Activated naive CD8-positive, alpha-beta T cell treated with anti-CD3 and anti-CD28 coated beads for 36 hours (primary cell): ENCODE data around the gene HEXIM1. TPM values are rescaled to one million over a fixed set of nuclear protein-coding genes. Genes with fewer than 3 reads are reported as not detected.

Experiments
- DNase-seq: peaks from one replicate; pipeline ENCODE4 v3.0.0; 2021
- H3K27ac Mint-ChIP-seq: one replicate; pipeline ENCODE4 v1.8.0; 2022; ENCODE audit warnings: mild to moderate bottlenecking, moderate library complexity, mixed read lengths
- H3K27me3 Mint-ChIP-seq: one replicate; pipeline ENCODE4 v1.8.0; 2022; ENCODE audit warnings: mild to moderate bottlenecking, mixed read lengths
- H3K36me3 Mint-ChIP-seq: one replicate; pipeline ENCODE4 v1.8.0; 2021; ENCODE audit warnings: mild to moderate bottlenecking, mixed read lengths
- H3K4me1 Mint-ChIP-seq: one replicate; pipeline ENCODE4 v1.8.0; 2021; ENCODE audit warnings: mixed read lengths
- H3K4me3 Mint-ChIP-seq: one replicate; pipeline ENCODE4 v1.8.0; 2022; ENCODE audit warnings: mild to moderate bottlenecking, moderate library complexity, mixed read lengths
- H3K9me3 Mint-ChIP-seq: one replicate; pipeline ENCODE4 v1.8.0; 2022; ENCODE audit warnings: mixed read lengths
- total RNA-seq, 2 experiments: library from RNA; stranded (reverse); gene quantifications; one replicate each; pipeline ENCODE4 v1.2.3, GENCODE V29; 2021

Gene HEXIM1
- total RNA-seq, 2 experiments from 2014 or later = 36.0 to 36.5 TPM

DNA sequence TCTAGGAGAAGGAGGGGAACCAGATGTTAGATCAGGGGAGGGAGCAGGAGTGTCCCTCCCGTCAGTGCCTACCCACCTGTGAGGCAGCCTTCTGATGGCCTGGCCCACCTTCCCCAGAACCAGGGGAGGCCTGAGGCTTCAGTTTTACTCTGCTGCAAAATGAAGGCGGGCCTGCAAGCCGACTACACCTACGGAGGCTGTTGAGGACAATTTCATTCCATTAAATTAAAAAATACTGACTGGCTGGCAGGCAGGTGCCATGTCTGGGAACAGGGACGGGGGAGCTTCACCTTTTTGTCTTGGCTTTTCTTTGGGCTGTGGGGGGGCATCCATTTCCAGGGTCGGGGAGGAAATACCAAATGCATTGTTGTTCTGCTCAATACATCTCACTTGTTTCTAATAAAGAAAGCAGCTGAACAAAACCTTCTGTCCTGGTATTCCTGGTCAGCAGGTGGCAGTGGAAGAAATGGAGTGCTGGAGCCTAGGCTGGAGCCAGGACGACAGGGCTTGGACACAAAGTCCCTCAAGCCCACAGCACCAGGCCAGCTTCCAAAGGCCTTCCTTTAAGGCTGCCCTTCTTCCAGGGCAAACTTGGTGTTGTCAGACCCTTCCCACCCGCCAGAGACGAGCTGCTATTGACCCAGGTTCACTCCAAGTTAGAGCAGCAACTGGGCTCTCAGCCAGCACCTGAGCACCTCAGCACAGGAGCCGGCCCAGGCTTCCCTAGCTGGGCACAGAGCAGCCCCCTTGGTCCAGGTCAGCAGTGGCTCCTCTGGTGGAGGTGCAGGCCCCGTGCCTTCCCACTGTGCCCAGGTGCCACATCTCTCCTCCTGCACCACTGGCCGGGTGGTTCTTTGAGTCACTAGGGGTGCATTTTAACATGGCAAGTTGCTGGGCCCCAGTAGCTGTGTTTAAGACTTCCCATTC, 39.4 kb upstream of the HEXIM1 start:
- Mint-ChIP-seq H3K9me3 (no peaks in the 10 kb centered on the region), H3K4me1 (no peaks in the 10 kb centered on the region), H3K27ac (no peak overlapping the region), H3K27me3 (no peaks in the 10 kb centered on the region), H3K4me3 (no peak overlapping the region), H3K36me3 (peaks cover 4% of the 10 kb centered on the region)
- no peak for DNase-seq

DNA sequence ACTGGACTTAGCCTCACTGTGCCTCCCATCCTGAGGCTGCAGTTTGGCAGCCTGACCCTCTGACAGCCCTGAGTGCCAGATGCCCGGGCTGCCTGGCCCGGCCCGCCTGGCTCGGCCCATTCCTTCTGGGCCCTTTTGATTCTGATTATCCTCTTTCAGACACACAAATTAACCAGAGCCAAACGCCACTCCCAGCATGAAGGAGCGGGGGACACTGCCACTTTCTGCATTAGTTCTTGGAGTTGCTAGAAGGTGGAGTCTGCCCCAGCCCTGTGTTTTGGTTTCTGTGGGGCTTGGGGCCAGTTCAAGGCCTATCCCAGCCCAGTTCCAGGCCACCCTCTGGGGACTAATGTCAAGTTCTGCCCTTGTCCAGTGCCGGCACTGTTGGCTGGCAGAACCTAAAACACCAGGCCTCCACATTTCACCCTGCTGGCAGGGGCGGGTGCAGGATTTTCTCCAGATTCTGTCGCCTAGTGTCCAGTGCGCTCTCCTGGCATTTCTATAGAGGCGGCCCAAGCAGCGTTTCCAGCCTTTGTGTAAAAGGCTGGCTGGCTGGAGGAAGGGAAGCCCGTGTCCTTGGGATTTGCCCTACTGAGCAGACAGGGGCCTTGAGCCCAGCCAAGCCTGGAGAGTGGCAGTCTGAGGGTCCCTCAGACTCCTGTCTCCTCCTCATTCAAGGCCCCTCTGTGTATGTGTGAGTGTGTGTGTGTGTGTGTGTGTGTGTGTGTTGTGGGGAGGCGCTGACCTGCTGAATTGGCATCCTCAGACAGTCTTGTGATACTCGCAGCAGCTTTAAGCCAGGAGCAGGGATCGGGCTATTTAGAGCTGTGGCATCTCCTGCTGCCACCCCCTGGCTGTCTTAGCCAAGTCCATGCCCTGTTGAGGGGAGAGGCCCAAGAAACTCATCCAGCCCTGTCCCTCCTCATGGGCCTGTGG, 37.3 kb upstream of the HEXIM1 start:
- Mint-ChIP-seq H3K4me1 (no peaks in the 10 kb centered on the region), H3K27me3 (no peaks in the 10 kb centered on the region), H3K36me3 (peaks cover 4% of the 10 kb centered on the region), H3K9me3 (no peaks in the 10 kb centered on the region), H3K4me3 (no peak overlapping the region), H3K27ac (no peak overlapping the region)
- DNase-seq = no peak

DNA sequence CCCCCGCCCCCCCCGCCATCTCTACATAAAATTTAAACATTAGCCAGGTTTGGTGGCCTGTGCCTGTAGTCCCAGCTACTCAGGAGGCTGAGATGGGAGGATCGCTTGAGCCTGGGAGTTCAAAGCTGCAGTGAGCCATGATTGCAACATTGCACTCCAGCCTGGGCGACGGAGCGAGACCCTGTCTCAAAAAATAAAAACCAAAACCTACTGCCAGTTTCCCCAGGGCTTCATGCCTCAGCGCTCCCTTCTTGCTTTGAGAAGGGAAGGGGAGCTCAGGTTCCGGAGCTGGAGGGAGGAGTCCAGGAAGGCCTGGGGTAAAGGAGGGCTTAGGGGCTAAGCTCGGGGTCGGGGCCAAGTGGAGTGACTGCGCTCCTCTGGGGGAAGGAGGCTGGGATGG, 36.4 kb upstream of the HEXIM1 start:
- no peak overlapping the region for H3K27ac Mint-ChIP-seq
- H3K27me3 Mint-ChIP-seq = no peaks in the 10 kb centered on the region
- no peaks in the 10 kb centered on the region for H3K9me3 Mint-ChIP-seq
- no peak for DNase-seq
- no peak overlapping the region for H3K4me3 Mint-ChIP-seq
- H3K4me1 Mint-ChIP-seq = no peaks in the 10 kb centered on the region
- H3K36me3 Mint-ChIP-seq = peaks cover 4% of the 10 kb centered on the region

DNA sequence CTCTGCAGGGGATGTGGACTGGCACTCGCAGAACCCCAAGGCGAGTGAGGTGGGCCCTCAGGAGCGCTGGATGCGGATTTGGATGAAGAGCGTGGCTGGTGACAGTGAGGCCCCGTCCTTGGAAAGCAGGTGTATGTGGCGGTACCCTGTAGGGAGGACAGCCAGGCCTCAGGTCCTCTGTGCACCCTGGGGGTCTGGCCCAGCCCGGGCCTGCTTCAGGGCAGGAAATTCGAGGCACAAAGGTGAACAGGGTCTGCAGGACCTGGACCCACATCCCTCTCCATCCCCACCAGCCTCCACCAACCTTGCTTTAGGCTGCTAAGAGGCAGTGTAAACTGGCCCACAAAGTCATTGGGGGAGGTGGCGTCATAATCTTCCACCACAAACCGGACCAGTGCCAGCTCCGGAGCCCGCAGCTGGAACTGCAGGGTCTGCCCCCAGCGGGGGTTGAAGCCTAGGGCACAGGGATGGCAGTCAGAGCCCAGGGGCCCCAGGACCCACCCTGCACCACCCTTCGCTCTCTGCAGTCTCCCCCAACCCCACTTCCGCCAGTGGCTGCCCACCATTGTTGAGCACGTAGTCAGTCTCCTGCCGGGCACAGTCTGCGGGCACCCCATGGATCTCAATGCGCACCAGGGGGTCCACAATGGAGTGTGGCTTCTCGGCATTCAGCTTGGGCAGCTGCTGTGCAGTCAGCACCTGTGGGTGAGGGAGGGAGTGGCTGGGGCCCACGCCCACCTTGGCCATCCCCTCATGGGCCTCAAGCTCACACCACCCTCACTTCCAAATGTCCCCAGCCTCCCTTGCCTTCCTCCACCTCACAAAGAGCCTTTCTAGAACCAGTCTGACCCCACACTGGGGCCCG, 35.5 kb upstream of the HEXIM1 start:
- DNase-seq = no peak
- Mint-ChIP-seq H3K4me1 (no peaks in the 10 kb centered on the region), H3K9me3 (no peaks in the 10 kb centered on the region), H3K27me3 (no peaks in the 10 kb centered on the region), H3K27ac (no peak overlapping the region), H3K4me3 (no peak overlapping the region), H3K36me3 (peaks cover 4% of the 10 kb centered on the region)

DNA sequence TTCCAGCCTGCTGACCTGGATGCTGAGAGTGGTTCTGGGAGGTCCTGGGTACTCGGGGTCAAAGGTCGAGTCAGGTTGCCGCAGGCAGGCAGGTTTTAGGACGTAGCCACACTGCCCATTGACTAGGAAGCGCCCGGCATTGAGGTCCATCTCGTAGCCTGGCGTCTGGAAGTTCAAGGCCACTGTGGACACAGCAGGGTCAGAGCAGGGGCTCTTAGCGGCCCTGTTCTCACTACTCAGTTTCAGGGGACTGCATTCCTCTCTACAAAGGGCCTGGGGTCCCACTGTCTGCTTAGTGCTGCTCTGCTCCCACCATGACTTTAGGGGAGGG, 34.9 kb upstream of the HEXIM1 start:
- no peaks in the 10 kb centered on the region for H3K4me1 Mint-ChIP-seq
- no peaks in the 10 kb centered on the region for H3K27me3 Mint-ChIP-seq
- no peak overlapping the region for H3K4me3 Mint-ChIP-seq
- no peak for DNase-seq
- H3K36me3 Mint-ChIP-seq = peaks cover 2% of the 10 kb centered on the region
- no peaks in the 10 kb centered on the region for H3K9me3 Mint-ChIP-seq
- H3K27ac Mint-ChIP-seq = no peak overlapping the region

DNA sequence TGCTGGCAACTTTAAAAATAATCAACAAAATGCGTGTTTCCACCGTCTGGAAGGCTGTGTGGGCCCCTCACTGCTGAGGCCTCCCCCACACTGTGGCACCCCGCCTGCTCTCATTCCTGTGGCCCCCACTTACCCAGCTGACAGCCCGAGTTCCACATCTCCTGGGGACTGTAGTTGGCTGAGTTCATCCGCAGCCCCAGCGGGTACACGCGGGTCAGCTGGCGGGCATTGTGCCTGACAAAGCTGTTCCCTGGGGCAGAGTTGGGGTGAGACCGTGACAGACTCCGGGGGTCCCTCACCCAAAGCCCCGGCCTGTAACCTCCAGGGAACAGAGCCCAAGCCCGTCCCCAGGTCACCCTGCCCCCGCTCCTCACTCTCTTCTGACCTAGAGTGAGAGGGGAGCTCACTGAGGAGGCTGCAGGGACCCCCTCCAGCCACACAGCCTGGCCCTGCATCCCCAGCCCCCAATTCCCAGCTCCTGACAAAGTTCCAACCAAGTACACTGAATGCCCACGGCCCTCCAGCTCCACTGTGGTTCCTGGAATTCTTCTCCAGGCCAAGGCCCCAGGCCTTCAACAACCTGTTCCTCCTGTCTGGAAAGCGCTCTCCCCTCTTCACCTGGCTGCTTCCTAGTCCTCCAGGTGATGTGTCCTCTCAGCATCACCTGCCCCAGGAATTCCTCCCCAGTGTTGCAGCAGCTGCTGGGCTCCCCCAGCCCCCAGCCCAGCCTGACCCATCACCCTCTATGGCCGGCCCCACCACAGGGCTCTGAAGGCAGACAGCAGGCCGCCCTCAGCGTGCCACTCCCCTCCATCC, 34.0 kb upstream of the HEXIM1 start:
- Mint-ChIP-seq H3K4me3 (no peak overlapping the region), H3K27me3 (no peaks in the 10 kb centered on the region), H3K9me3 (no peaks in the 10 kb centered on the region), H3K4me1 (no peaks in the 10 kb centered on the region), H3K36me3 (peaks cover 2% of the 10 kb centered on the region), H3K27ac (no peak overlapping the region)
- no peak for DNase-seq

DNA sequence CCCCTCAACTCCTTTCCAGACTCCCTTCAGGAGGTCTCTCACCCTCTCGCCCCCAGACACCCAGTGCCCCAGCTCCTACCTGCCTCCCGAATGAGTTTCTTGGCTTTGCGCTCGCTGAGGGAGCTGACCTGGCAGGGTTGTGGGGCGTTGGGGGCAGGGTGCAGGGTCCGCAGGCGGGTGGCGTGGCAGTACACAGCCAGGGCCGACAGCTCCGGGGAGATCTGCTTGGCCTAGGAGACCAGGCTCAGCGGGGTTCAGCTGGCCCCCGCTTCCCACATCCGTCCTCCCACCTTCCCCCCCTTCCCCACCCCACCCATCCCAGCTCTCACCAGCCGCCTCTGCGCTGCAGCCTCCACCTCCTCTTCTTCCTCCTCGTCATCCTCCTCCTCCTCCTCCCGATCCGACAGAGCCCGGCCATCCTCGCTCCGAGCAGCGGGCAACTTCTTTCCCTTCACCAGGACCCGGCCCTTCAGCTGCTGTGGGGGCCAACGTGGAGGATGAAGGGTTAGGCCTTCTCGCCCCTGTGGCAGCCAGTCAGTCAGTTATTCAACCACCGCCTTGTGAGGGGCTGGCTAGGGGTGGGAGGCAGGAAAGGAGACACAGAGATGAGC, 33.2 kb upstream of the HEXIM1 start:
- no peak for DNase-seq
- H3K4me1 Mint-ChIP-seq = no peaks in the 10 kb centered on the region
- H3K36me3 Mint-ChIP-seq = no peaks in the 10 kb centered on the region
- H3K4me3 Mint-ChIP-seq = no peak overlapping the region
- peaks cover 5% of the 10 kb centered on the region for H3K27me3 Mint-ChIP-seq
- H3K27ac Mint-ChIP-seq = no peak overlapping the region
- no peaks in the 10 kb centered on the region for H3K9me3 Mint-ChIP-seq

DNA sequence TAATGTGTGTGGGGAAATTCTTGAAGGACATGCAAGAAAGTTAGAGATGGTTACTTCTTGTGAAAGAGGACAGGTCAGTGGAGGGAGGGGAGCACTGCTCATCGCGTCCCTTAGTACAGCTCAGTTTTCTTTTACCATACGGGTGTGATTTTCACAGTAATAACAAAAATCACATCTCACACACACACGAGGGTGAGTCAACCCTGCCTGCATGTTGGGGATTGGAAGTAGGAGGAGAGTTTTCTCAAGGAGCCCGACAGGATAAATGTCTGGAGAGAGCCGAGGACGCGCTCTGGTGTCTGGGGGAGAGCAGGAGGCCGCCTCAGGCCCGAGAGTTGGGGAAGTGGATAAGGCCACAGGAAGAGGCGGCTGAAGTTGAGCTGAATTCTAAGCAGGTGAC, 32.4 kb upstream of the HEXIM1 start:
- no peak overlapping the region for H3K27ac Mint-ChIP-seq
- no peaks in the 10 kb centered on the region for H3K36me3 Mint-ChIP-seq
- H3K4me1 Mint-ChIP-seq = no peaks in the 10 kb centered on the region
- peaks cover 5% of the 10 kb centered on the region for H3K27me3 Mint-ChIP-seq
- H3K4me3 Mint-ChIP-seq = no peak overlapping the region
- DNase-seq = no peak
- no peaks in the 10 kb centered on the region for H3K9me3 Mint-ChIP-seq

DNA sequence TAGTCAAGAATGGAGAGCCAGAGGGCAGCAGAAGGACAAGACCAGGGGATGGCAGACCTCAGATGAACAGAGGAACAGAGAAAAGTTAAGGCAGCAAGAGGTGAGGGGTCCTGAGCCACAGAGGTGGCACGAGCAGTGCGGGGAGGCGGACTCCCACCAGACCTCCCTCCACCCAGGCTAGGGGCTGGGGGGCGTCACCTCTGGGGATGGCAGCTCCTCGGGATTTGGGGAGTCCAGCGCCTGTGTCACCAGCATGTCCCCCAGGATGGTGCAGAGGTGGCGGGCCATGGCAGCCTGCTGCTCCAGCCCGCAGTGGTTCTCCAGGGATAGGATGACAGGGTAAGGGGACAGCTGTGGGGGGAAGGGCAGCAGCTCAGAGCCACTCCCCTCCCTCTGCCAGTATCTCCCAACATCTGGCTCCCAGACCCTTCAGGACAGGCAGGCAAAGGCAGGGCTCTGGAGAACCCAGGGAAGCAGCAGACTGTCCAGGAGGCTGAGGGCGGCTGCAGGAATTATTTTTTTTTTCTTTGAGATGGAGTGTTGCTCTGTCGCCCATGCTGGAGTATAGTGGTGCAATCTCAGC, 31.8 kb upstream of the HEXIM1 start:
- H3K9me3 Mint-ChIP-seq = no peaks in the 10 kb centered on the region
- no peak for DNase-seq
- no peak overlapping the region for H3K27ac Mint-ChIP-seq
- H3K27me3 Mint-ChIP-seq = peaks cover 9% of the 10 kb centered on the region
- no peaks in the 10 kb centered on the region for H3K4me1 Mint-ChIP-seq
- H3K36me3 Mint-ChIP-seq = no peaks in the 10 kb centered on the region
- H3K4me3 Mint-ChIP-seq = no peak overlapping the region

DNA sequence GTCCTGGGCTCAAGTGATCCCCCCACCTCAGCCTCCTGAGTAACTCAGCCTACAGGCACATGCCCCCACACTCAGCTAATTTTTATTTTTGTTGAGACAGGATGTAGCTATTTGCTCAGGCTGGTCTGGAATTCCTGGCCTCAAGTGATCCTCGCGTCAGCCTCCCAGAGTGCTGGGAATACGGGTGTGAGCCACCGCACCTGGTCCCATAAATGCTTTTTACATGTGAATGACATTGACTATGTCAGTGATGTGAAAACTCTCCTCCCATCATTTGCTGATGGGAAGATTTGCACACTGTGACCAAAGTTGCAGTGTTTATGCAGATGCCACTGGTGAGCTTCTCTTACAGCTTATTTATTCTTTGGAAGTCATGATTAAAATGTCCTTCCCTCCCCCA, 30.9 kb upstream of the HEXIM1 start:
- Mint-ChIP-seq H3K4me1 (no peaks in the 10 kb centered on the region), H3K9me3 (no peaks in the 10 kb centered on the region), H3K27me3 (peaks cover 14% of the 10 kb centered on the region), H3K27ac (no peak overlapping the region), H3K4me3 (no peak overlapping the region), H3K36me3 (no peaks in the 10 kb centered on the region)
- no peak for DNase-seq

DNA sequence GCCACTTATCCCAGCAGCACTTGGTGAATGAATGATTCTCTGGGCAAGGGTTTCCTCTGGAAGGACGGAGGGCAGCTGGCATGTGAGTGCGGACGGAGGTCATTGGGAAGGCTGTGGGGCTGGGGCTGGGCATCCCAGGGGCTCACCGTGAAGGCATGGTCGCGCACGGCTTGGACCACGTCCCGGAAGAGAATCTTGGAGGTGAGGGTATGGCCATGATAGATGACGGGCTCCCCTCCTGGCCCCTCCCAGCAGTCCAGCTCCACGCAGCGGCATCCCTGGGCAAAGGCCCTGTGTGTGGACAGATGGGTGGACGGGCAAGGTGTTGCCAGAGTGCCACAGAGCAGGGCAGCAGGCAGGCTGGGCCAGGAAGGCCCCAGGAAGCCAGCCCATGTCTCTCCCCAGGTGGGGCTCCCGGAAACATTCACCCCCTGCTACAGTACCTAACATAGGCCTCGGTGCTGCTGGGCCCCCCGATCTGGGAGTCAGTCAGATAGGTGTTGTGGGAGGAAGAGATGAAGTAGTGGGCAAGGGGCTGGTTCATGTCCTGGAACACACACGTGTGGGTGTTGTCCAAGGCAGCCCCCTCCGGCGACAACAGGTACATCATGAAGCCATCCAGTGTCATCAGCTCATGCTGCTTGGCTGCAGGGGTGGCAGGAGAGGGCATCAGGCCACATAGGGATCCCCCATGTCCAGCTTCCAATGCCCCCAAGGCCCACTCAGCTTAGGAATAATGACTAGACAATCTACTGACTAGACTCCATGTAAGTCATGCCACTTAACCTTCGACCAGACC, 30.2 kb upstream of the HEXIM1 start:
- DNase-seq = no peak
- no peak overlapping the region for H3K4me3 Mint-ChIP-seq
- no peaks in the 10 kb centered on the region for H3K4me1 Mint-ChIP-seq
- H3K9me3 Mint-ChIP-seq = no peaks in the 10 kb centered on the region
- peaks cover 14% of the 10 kb centered on the region for H3K27me3 Mint-ChIP-seq
- H3K36me3 Mint-ChIP-seq = no peaks in the 10 kb centered on the region
- no peak overlapping the region for H3K27ac Mint-ChIP-seq

DNA sequence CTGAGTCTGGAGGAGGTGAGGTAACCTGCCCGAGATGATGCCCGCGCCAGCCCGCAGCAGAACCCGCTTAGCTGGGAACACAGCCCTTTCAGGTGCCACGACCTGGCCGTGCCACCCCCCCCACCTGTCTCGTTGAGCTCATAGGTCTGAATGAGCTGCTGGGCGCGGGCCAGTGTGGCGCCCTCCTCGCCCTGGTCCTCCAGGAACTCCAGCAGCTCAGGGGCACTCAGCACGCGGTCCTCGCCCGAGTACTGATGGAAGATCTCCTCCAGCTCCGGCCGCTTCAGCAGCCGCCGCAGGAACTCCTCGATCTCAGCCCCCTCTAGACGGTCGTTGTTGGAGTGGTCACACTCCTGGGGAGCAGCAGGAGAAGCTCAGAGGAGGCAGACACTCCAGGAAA, 29.6 kb upstream of the HEXIM1 start:
- no peak for DNase-seq
- peaks cover 14% of the 10 kb centered on the region for H3K27me3 Mint-ChIP-seq
- H3K27ac Mint-ChIP-seq = no peak overlapping the region
- H3K9me3 Mint-ChIP-seq = no peaks in the 10 kb centered on the region
- H3K36me3 Mint-ChIP-seq = no peaks in the 10 kb centered on the region
- no peak overlapping the region for H3K4me3 Mint-ChIP-seq
- no peaks in the 10 kb centered on the region for H3K4me1 Mint-ChIP-seq

DNA sequence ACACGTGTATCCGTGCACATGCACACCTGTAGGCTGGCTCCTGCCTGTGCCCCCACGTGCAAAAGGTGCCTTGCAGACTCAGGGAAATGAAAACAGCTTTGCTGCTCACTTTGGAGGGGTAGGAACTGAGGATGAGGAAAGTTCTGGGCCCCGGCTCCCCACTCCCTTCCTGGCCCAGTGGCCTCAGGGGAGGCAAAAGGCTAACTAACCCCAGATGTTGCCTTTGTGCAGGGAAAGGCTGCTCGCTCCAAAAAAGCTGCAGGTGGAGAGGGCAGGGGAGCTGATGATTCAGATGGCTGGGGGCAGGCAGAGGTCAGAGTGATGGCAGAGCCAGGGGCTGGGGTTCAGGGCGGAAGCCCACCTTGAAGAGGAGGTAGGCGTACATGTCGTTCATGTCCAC, 28.3 kb upstream of the HEXIM1 start:
- Mint-ChIP-seq H3K4me1 (no peaks in the 10 kb centered on the region), H3K4me3 (no peak overlapping the region), H3K27me3 (peaks cover 14% of the 10 kb centered on the region), H3K36me3 (no peaks in the 10 kb centered on the region), H3K9me3 (no peaks in the 10 kb centered on the region), H3K27ac (no peak overlapping the region)
- no peak for DNase-seq
